Endodermal cell (in vitro differentiated cells): ENCODE measurements around the gene ARHGEF2. TPM values are rescaled to one million over a fixed set of nuclear protein-coding genes. Genes with fewer than 3 reads are reported as not detected.

Source experiments
- DNase-seq: peaks from one replicate; pipeline ENCODE4 v3.0.0-alpha.2; 2017
- H3K27ac ChIP-seq: 2 replicates; pipeline ENCODE4 v1.5.1; 2013; ENCODE audit warnings: mild to moderate bottlenecking, low read depth, low read length, moderate library complexity
- H3K27me3 ChIP-seq: 2 replicates; pipeline ENCODE4 v1.6.1; 2013; ENCODE audit warnings: mild to moderate bottlenecking, low read length, moderate library complexity; ENCODE audit not compliant: insufficient read depth, control insufficient read depth, poor library complexity, severe bottlenecking
- H3K36me3 ChIP-seq: 2 replicates; pipeline ENCODE4 v1.7.0; 2013; ENCODE audit warnings: mild to moderate bottlenecking, low read length, moderate library complexity; ENCODE audit not compliant: control insufficient read depth, insufficient read depth
- H3K4me1 ChIP-seq: one replicate; pipeline ENCODE4 v1.7.0; 2013; ENCODE audit warnings: low read length; ENCODE audit not compliant: control insufficient read depth, insufficient read depth
- H3K4me3 ChIP-seq: 2 replicates; pipeline ENCODE4 v1.5.1; 2013; ENCODE audit warnings: mild to moderate bottlenecking, low read length, moderate library complexity
- H3K9ac ChIP-seq: 2 replicates; pipeline ENCODE4 v1.6.1; 2013; ENCODE audit warnings: mild to moderate bottlenecking, low read length, moderate library complexity; ENCODE audit not compliant: poor library complexity, severe bottlenecking; ENCODE audit errors: extremely low read depth
- H3K9me3 ChIP-seq: 2 replicates; pipeline ENCODE4 v1.6.1; 2013; ENCODE audit warnings: mild to moderate bottlenecking, low read length, moderate library complexity; ENCODE audit not compliant: control insufficient read depth
- H3K27ac Mint-ChIP-seq: 2 replicates; pipeline ENCODE4 v1.8.0; 2020; ENCODE audit warnings: mixed read lengths
- H3K27me3 Mint-ChIP-seq: 2 replicates; pipeline ENCODE4 v1.8.0; 2021; ENCODE audit warnings: mild to moderate bottlenecking, mixed read lengths; ENCODE audit not compliant: insufficient read depth
- H3K36me3 Mint-ChIP-seq: 2 replicates; pipeline ENCODE4 v1.8.0; 2020; ENCODE audit warnings: low read depth, mixed read lengths
- H3K4me1 Mint-ChIP-seq: 2 replicates; pipeline ENCODE4 v1.8.0; 2020; ENCODE audit warnings: mixed read lengths
- H3K4me3 Mint-ChIP-seq: 2 replicates; pipeline ENCODE4 v1.8.0; 2020; ENCODE audit warnings: mild to moderate bottlenecking, moderate library complexity, mixed read lengths
- H3K9me3 Mint-ChIP-seq: 2 replicates; pipeline ENCODE4 v1.8.0; 2020; ENCODE audit warnings: mild to moderate bottlenecking, mixed read lengths
- CTCF ChIP-seq: fragments of 200-600 bp; sonication (generic); conservative IDR thresholded peaks from 2 replicates; pipeline ENCODE4 v1.5.0; 2021; ENCODE audit warnings: antibody characterized with exemption, mild to moderate bottlenecking
- WGBS, 2 experiments: methylation state at CpG; one replicate each; pipeline versions ENCODE4 v1.1.5 to v1.1.7; 2013; ENCODE audit warnings: missing lambda C conversion rate in 2 of 2, mixed read lengths in 1 of 2; ENCODE audit not compliant: insufficient coverage in 1 of 2, insufficient read length in 1 of 2; 5-methylcytosine and 5-hydroxymethylcytosine counted together
- total RNA-seq, 2 donors: library from RNA; stranded (reverse); fragmentation: NEBNext Ultra II Directional in 1 of 2; extraction: Animal tissue kit (Norgen Biotek cat#: 25700) in 1 of 2; gene quantifications; 2 replicates in 1 of 2; 3 replicates in 1 of 2; pipeline ENCODE4 v1.2.1, GENCODE V29; 2021

Gene ARHGEF2
- total RNA-seq, 2 donors from 2014 or later = 134 to 147 TPM

GRCh38 chr1:155996166-155996565, 17.8 kb upstream of the ARHGEF2 start:
- no peak overlapping the region for H3K4me3 ChIP-seq
- WGBS, 2 experiments = 79% methylated on average over 2 of the region's 2 CpGs; no CpG with 5 or more reads in 1 of the 2 experiments
- H3K36me3 ChIP-seq = no peaks in the 10 kb centered on the region
- H3K27ac Mint-ChIP-seq = no peak overlapping the region
- H3K27me3 ChIP-seq = no peaks in the 10 kb centered on the region
- no peak for DNase-seq
- no peak overlapping the region for H3K4me3 Mint-ChIP-seq
- H3K9ac ChIP-seq = no peak overlapping the region
- no peaks in the 10 kb centered on the region for H3K9me3 ChIP-seq
- H3K27me3 Mint-ChIP-seq = no peaks in the 10 kb centered on the region
- H3K27ac ChIP-seq = no peak overlapping the region
- no peaks in the 10 kb centered on the region for H3K9me3 Mint-ChIP-seq
- TF ChIP-seq CTCF = no peak
- peaks cover 6% of the 10 kb centered on the region for H3K4me1 ChIP-seq
- H3K4me1 Mint-ChIP-seq = peaks cover 8% of the 10 kb centered on the region
- H3K36me3 Mint-ChIP-seq = no peaks in the 10 kb centered on the region

- H3K4me1 ChIP-seq = peaks cover 6% of the 10 kb centered on the region
- H3K4me3 ChIP-seq = no peak overlapping the region
- 87 to 88% methylated on average over 3 of the region's 3 CpGs for WGBS, 2 experiments
- Mint-ChIP-seq H3K9me3 (no peaks in the 10 kb centered on the region), H3K4me3 (no peak overlapping the region), H3K36me3 (no peaks in the 10 kb centered on the region), H3K27ac (no peak overlapping the region), H3K4me1 (peaks cover 8% of the 10 kb centered on the region), H3K27me3 (no peaks in the 10 kb centered on the region)
- no peak overlapping the region for H3K9ac ChIP-seq
- no peak for DNase-seq
- no peaks in the 10 kb centered on the region for H3K9me3 ChIP-seq
- H3K27ac ChIP-seq = no peak overlapping the region
- TF ChIP-seq CTCF = no peak
- no peaks in the 10 kb centered on the region for H3K27me3 ChIP-seq
- no peaks in the 10 kb centered on the region for H3K36me3 ChIP-seq
These were observed 15.2 kb upstream of the ARHGEF2 start for GRCh38 chr1:155993595-155993994.

GRCh38 chr1:155990005-155990739, 11.8 kb upstream of the ARHGEF2 start:
- Histone ChIP-seq H3K4me3 (no peak overlapping the region), H3K27me3 (no peaks in the 10 kb centered on the region), H3K27ac (no peak overlapping the region), H3K36me3 (no peaks in the 10 kb centered on the region), H3K9me3 (no peaks in the 10 kb centered on the region), H3K4me1 (no peaks in the 10 kb centered on the region), H3K9ac (no peak overlapping the region)
- Mint-ChIP-seq H3K27ac (no peak overlapping the region), H3K9me3 (peaks cover 9% of the 10 kb centered on the region), H3K4me1 (no peaks in the 10 kb centered on the region), H3K36me3 (no peaks in the 10 kb centered on the region), H3K27me3 (no peaks in the 10 kb centered on the region), H3K4me3 (no peak overlapping the region)
- TF ChIP-seq CTCF = no peak
- no peak for DNase-seq
- 85 to 93% methylated on average over 3 to 6 of the region's 6 CpGs for WGBS, 2 experiments
